K562 (cell line): ENCODE data around the gene FAXC. TPM values are rescaled to one million over a fixed set of nuclear protein-coding genes. Genes with fewer than 3 reads are reported as not detected.
A peak's percentile ranks its signal among the peaks of the same experiment; 100 is the strongest.

ENCODE experiments used
- BCOR ChIP-seq: fragments of 450-650 bp; IDR thresholded peaks from 2 replicates; pipeline ENCODE4 v1.6.1; 2016
- CCAR2 ChIP-seq: fragments of 200-400 bp; formaldehyde crosslinking; IDR thresholded peaks from 2 replicates; pipeline ENCODE4 v1.6.1; 2017; ENCODE audit warnings: mild to moderate bottlenecking, low read depth, low read length
- GABPB2 ChIP-seq: fragments of 250-450 bp; sonication (Bioruptor Pico); conservative IDR thresholded peaks from 2 replicates; pipeline ENCODE4 v1.5.1; 2021; ENCODE audit warnings: mild to moderate bottlenecking
- POLR2A ChIP-seq: fragments of 450-650 bp; conservative IDR thresholded peaks from 2 replicates; pipeline ENCODE4 v1.6.1; 2016
- PYGO2 ChIP-seq: fragments of 450-650 bp; IDR thresholded peaks from 2 replicates; pipeline ENCODE4 v1.6.1; 2016; ENCODE audit warnings: mild to moderate bottlenecking, missing genetic modification characterization, moderate library complexity, missing compliant biosample characterization
- SUPT5H ChIP-seq: fragments of 450-650 bp; IDR thresholded peaks from 2 replicates; pipeline ENCODE4 v1.6.1; 2016
- TAF15 ChIP-seq: fragments of 200-400 bp; formaldehyde crosslinking; IDR thresholded peaks from 2 replicates; pipeline ENCODE4 v1.6.1; 2017; ENCODE audit warnings: mild to moderate bottlenecking, low read depth, low read length, moderate library complexity
- polyA plus RNA-seq, 8 experiments: library from polyadenylated mRNA; depleted of rRNA in 4 of 8; stranded (reverse) in 5 of 8; unstranded in 3 of 8; fragments of >200 nt; fragmentation: Nextera tagmentation in 2 of 8; fragmentation: Illumina TruSeq in 1 of 8; extraction: Ambion mirVana in 2 of 8; extraction: Trizol in 1 of 8; gene quantifications; 2 replicates each; pipeline versions ENCODE4 v1.2.1 to v1.2.3, GENCODE V29; 2011 to 2014; ENCODE audit warnings: inconsistent platforms in 1 of 8, missing spikeins in 1 of 8
- total RNA-seq, 7 experiments: library from RNA; depleted of rRNA in 6 of 7; stranded (reverse); fragments of >200 nt in 6 of 7; fragmentation: Illumina TruSeq in 2 of 7; extraction: Trizol in 2 of 7; gene quantifications; 2 replicates each; pipeline versions ENCODE4 v1.2.1 to v1.2.3, GENCODE V29; 2011 to 2021; ENCODE audit warnings: low replicate concordance in 1 of 7
- TF ChIP-seq, protein P1 (sequence below): sonication (generic); formaldehyde crosslinking; IDR thresholded peaks from 2 replicates; pipeline ENCODE4 v1.8.1; 2023; ENCODE audit warnings: mild to moderate bottlenecking, missing genetic modification reagents
- TF ChIP-seq, protein P2 (sequence below), 2 experiments: fragments of 450-650 bp in 1 of 2; sonication (generic) in 1 of 2; formaldehyde crosslinking in 1 of 2; IDR thresholded peaks in 1 of 2; conservative IDR thresholded peaks in 1 of 2; 2 replicates each; pipeline versions ENCODE4 v1.6.1 to v1.8.1; 2016 to 2023; ENCODE audit warnings: mild to moderate bottlenecking in 2 of 2, moderate library complexity in 2 of 2, inconsistent platforms in 1 of 2, missing genetic modification reagents in 1 of 2

Gene FAXC
- total and polyA plus RNA-seq, 9 of the 15 experiments (the other 6 are each of a cell fraction or from before 2014, with no cell fraction given), result 0.06 to 0.40 (median 0.13) TPM; not detected in 5

DNA sequence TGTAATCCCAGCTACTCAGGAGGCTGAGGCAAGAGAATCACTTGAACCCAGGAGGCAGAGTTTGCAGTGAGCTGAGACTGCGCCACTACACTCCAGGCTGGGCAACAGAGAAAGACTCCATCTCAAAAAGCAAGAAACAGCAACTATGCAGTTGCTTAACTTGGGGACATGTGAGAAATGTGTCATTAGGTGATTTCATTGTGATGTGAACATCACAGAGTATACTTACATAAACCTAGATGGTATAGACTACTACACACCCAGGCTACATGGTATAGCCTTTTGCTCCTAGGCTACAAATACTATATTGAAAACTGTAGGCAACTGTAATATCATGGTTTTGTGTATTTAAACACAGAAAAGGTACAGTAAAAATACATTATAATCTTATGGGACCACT is 47.8 kb upstream of the FAXC start (continued):
- TF ChIP-seq TAF15, result no peak
- TF ChIP-seq GABPB2 (CRISPR knock-in tag), result no peak
- no peak for TF ChIP-seq PYGO2 (tag)
- TF ChIP-seq POLR2A, result 0 out of 2 replicates have a peak, but pooled peaks have one; percentile 31
- no peak for TF ChIP-seq CCAR2
- TF ChIP-seq SUPT5H, result 0 out of 2 replicates have a peak, but pooled peaks have one; percentile 23
- TF ChIP-seq BCOR, result no peak
- TF ChIP-seq, protein P1, sequence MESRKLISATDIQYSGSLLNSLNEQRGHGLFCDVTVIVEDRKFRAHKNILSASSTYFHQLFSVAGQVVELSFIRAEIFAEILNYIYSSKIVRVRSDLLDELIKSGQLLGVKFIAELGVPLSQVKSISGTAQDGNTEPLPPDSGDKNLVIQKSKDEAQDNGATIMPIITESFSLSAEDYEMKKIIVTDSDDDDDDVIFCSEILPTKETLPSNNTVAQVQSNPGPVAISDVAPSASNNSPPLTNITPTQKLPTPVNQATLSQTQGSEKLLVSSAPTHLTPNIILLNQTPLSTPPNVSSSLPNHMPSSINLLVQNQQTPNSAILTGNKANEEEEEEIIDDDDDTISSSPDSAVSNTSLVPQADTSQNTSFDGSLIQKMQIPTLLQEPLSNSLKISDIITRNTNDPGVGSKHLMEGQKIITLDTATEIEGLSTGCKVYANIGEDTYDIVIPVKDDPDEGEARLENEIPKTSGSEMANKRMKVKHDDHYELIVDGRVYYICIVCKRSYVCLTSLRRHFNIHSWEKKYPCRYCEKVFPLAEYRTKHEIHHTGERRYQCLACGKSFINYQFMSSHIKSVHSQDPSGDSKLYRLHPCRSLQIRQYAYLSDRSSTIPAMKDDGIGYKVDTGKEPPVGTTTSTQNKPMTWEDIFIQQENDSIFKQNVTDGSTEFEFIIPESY (CRISPR knock-in tag), result no peak
- TF ChIP-seq, protein P2, sequence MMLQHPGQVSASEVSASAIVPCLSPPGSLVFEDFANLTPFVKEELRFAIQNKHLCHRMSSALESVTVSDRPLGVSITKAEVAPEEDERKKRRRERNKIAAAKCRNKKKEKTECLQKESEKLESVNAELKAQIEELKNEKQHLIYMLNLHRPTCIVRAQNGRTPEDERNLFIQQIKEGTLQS (IDR thresholded peaks at IDR 0.05), result no peak
- TF ChIP-seq, protein P2 (CRISPR knock-in tag; conservative IDR thresholded peaks at IDR 0.05), result no peak
